NCI-H1930 (cell line): ENCODE data around the gene DACT2.
"Not testable (repeated sequence)": the region's sequence is repeated elsewhere in the genome, so short reads cannot be mapped to it uniquely, and the experiment has no call there.

ENCODE experiments used
- DNase-seq, 2 experiments: peaks; one replicate each; lab custom pipeline; 2025; lab: John Stamatoyannopoulos, UW

DACT2 gene

DNA sequence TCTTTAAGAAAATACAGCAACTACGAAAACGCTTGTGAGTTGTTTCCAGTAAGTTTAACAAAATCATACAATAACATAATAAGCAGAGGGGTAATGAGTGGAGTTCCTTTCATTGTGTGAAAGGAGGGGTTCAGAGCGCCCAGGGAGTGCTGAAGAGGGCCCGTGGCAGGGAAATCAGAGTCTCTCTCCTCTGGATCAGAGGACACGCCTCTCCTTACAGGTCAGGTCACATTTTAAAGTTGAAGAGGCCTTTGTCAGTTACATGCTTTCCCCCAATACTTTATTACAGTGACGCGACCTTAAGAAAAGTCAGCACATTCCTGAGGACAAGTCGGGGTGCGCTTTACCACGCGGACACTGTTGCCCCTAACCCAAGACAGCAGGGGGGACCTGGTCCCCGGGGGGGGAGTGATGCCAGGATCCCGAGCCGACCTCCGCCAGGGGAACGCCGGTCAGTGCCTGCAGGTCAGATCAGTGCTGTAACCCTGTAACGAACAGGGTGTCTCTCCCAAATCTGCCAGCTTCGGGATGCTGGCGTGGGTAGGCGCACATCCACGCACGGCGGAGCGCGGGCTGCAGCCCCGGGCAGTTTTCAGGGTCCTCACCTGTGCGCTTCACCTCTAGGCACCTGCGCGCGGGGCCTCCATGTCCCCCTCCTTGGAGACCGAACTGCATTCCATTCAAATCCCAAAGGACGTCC, 848 bp downstream of the DACT2 start:
- no peak for DNase-seq

DNA sequence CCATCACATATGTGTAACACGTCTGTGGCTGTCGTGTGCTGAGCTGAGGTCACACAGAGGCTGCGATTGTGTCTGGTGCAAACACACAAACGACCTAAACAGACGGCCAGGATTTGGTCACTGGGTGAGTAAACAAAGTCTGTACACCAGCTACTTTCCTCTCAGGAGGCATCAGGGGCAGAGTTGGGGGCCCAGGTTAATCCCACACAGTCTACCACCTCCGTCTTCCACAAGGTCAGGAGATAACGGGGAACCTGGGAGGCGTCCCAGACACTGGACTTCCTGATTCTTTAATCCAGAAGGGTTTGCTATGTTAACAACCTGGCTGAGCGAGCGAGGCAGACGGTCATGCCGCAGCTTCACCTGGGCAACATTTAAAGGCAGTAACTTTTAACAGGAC, 1.5 kb downstream of the DACT2 start:
- DNase-seq: no peak

DNA sequence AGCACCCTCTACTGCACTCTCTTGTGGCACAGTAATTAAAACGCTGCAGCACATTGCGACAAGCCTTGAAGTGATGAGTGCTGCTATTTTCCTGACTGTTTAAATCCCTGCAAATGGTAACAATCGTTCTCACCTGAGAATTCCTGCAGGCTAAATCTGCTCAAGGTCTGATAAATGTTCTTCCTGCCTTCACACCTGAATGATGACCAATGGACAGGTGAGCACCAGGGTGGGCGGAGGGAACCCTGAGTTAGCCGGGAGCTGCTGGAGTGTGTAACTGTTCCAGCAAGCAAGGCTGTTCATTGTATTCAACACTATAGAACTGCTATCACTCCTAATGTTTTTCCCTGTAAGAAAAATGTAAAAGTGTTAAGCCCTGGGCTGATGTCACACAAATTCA, 4.0 kb downstream of the DACT2 start:
- DNase-seq: no peak

DNA sequence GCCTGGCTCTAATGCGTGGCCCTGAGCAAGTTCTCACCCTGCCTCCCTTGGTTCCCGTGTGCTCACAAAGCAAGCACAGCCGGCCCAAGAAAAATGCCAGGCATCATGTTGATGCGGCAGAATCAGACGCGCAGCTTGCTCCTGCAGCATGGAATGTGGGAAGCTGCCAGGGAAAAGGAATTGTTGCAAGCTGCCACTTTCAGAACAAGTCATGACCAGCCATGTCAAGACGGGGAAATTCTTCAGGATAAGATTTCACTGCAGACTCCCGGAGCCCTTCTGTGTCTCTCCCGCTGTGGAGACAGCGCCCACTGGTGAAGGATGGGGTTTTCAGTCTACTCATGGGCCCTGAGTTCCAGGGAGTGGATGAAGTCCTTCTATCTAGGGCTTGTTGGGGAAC, 4.6 kb downstream of the DACT2 start:
- DNase-seq: no peak

DNA sequence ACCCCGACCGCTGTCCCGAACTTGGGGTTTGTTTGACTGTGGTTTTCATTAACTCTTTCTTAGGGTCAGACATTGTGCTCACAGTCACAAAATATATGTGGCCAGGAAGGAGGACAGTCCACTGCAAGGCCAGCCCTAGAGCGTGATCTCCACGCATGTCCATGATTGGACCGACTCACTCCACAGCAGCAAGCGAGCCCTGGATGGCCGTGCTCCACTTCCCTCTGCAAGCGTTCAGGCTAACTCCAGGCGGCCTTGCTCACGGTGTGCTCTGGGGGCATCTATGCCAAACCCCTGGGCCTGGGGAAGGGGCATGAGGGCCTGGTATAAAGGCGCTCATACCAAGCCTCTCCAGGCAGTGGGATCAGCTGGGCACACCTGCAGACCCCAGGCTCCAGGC, 5.6 kb downstream of the DACT2 start:
- DNase-seq: no peak

DNA sequence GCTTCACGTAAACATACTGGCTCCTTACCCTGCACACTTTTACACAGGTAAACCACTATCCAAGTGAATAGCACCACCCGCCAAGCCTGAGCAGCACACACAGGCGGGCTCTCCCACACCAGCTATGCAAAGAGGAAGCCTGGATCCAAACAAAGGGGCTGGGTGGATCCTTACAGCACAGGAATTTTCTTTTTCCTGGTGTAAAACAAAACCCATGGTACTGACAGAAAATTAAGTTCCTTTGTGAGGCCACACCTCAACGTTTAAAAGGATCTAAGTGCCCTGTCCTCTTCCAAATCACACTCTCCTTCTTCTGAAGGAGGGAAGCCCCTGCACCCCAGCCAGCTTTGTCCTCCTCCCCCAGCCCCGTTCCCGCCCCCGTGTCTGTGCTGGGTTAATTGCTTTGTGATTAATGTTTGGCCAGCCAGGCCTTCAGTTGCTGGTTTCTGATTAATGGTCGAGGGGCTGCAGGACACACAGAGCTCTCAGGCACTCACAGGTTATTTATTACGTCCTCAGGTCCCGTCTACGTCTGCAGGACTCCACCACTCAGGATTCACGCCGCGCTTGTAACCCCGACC, 6.1 kb downstream of the DACT2 start:
- DNase-seq: no peak

DNA sequence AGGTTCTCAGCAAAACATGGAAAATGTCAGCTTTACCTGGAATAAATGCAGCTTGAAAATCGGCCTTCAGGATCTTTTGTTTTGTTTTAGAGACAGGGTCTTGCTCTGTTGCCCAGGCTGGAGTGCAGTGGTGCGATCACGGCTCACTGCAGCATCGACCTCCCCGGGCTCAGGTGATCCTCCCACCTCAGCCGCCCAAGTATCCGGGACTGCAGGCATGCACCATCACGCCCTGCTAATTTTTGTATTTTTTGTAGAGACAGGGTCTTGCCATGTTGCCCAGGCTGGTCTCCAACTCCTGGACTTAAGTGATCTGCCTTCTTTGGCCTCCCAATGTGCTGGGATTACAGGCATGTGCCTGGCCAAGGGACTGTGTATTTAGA, 7.5 kb downstream of the DACT2 start:
- DNase-seq: not testable (repeated sequence)

DNA sequence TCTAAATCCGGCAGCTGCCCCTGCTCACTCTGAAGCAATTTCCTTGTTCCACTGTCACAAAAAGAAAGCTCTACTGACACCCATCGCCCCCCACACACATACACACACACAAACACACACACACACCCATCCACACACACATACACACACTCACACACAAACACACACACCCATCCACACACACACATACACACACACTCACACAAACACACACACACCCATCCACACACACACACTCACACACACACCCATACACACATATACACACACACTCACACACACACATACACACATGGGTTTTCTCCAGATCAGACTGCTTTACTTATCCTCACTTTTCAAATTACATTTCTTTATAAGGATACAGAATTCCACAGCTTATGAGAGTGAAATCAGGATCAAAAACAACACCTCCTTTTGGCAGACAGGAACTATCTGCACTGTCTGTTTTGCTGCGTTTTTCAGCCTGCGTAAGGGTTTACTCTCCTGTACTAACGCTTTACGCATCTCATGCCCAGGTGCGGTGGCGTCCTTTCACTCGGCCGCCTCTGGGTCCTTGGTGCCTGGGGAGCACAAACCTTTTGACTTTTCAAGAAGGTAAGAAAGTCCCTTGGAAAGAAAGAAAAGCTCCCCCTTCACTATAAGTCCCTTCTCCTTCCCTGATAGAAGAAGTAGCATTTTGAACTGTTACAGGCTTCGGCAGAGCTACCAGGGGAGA, 8.0 kb downstream of the DACT2 start:
- DNase-seq: no peak

DNA sequence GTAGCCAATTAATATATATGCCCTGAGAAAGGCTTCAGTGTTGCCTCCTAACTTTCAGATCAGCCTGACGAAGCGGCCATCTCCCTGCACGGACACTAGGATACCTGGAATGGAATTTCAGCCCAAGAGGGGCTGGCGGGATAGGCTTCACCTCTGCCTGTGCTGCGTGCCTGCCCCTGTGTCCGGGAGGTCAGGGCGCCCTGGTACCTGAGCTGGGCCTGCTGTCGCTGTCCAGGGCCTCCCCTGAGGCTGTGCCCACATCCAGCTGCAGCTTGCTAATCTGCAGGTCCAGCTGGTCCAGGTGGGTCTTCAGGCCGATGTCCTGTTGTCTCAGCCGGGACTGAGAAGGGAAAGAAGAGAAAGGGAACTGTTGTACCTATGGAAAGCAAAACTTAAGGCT, 8.6 kb downstream of the DACT2 start:
- DNase-seq: no peak

DNA sequence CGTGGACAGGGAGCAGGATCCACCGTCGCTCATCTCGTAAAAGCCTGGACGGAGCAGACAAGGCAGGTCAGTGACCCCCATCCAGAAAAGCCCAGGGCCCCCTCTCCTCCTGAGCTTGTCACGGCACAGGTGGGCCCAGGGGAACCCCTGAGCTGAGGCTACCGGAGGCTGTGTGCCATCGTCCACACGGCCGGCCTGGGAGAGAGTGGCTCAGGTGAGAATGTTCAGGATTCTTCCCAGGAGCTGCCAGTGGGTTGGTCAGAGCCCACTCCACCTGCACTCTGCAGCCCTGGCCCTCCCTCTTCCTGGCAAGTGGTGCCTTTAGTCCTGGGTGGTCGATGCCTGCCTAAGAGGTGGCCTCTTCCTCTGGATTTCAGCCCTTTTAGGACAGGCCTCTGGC, 9.2 kb downstream of the DACT2 start:
- no peak for DNase-seq

DNA sequence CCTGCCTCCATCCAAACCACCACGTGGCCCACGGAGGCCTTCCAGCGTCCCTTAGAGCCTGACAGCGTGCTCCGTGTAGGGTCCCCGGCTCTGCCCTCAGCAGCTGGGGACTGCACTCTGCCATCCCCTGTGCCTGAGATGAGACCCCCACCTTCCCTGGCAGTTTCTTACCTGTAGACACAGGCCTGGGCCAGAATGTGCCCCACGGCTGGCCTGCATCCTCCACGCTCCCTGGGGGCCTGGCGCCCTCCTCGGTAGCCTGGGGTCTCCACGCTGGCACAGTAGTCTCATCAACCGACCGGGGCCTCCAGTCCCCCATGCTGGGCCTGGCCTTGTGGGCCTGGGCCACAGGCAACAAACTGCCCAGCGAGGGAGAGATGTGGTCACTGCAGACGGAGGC, 9.6 kb downstream of the DACT2 start:
- no peak for DNase-seq

DNA sequence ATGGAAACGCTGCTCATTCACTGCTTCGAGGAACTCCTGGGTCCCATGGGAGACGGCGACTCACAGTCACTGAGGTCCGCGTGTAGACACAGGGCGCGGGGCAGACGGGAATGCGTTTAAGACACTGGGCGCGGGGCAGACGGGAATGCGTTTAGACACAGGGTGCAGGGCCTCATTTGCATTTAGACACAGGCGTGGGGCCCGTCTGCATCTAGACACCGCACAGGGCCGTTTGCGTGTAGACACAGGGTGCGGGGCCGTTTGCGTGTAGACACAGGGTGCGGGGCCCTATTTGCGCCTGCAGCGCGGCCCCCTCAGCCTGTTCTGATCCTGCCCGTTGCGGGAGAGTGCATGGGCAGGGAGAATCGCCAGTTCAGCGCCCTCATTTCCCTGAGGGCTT, 10.4 kb downstream of the DACT2 start:
- DNase-seq: no peak

DNA sequence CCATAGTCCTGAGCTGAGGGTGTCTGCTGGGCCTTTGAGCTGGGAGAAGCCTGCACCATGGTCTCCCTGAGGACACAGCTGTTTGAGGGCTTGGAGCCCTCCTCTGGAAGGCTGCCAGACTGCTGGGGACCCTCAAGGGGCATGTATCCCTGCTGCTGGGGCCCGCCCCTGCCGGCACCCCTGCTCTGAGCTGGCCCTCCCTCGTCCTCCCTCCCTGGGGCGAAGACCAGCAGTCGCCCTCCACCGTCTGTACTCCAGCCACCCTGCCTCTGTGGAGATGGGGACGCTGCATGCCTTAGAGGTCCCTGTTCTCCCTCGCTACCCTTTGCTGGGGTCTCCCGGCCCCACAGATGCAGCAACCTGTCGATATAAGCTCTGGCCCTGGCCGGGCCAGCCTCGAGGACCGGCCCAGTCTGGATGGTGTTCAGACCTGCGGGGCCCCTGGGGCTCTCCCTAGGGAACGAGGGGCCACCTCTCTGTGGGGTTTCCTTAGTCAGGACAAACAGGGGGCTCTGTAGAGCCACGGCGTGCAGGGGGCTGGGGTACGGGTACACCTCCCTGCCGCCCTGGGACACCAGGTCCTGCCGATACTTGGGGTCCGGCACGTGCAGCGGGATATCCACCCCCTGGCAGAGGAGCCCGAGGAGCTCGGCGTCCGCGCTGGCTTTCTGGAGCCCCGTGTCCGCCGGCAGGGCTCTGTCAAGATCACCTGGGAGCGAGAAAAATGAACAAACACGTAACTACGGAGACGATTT, 11.0 kb downstream of the DACT2 start:
- no peak for DNase-seq

DNA sequence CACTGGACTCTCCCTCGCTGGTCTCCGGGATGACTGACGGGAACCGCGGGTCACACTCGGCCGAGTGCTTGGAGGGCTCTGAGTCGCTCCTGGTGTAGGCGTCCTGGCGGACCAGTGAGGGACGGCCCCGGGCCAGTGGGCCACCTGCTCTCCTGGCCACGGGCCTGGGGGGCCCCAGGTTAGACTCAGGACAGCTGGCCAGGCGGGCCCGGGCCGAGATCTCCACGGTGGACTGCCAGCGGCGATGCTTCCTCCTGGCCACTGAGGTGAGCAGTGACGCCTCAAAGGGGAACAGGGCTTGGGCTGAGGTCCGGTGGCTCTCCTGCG, 11.9 kb downstream of the DACT2 start:
- DNase-seq: no peak

DNA sequence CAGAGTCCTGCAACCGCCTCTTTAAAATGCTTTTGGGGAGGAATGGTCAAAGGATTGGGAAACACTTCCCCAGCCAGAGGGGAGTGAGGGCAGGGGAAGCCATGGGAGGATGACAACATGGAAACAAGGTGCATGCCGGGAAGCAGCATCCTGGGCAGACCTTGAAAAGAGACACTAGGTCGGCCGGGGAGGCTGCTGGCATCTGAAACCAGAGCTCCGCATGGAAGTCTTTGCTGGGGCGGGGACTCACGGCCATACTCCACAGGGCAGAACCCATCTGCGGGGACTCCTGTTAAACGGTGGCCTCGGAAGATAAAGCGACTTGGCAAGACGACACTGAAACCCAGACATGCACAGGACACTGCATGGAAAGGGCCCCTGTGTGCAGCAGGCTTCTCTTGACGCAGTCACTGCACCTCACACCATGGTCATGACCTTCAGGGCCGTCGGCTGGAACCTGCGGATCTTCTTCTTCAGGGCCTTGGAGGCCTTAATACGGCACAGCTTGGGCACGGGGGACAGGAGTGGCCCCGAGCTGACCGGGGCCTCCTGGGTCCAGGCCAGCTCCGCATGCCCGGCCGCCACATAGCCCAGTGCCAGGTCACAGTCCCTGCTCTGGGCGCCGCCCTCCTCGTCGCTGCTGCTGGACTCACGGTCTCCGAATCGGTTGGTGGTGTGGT, 12.4 kb downstream of the DACT2 start:
- no peak for DNase-seq

DNA sequence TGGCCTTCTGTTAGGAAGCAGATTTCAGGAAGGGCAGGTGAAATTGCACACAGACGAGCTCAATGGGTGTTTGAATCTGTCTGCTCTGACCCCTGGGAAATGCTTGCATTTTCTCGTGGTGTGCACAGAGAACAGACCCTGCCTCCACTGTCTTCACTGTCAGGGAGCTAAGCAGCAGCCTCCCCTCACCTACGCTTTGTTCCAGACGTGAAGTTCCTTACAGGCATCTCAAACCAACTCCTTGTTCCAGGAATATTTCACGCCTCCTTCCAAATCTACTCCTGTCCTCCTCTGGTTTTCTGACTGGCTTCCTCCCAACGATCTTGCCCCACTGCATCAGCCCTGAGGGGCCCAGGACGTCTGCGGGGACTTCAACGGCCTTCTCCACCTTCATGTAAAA, 13.7 kb downstream of the DACT2 start:
- DNase-seq: no peak

DNA sequence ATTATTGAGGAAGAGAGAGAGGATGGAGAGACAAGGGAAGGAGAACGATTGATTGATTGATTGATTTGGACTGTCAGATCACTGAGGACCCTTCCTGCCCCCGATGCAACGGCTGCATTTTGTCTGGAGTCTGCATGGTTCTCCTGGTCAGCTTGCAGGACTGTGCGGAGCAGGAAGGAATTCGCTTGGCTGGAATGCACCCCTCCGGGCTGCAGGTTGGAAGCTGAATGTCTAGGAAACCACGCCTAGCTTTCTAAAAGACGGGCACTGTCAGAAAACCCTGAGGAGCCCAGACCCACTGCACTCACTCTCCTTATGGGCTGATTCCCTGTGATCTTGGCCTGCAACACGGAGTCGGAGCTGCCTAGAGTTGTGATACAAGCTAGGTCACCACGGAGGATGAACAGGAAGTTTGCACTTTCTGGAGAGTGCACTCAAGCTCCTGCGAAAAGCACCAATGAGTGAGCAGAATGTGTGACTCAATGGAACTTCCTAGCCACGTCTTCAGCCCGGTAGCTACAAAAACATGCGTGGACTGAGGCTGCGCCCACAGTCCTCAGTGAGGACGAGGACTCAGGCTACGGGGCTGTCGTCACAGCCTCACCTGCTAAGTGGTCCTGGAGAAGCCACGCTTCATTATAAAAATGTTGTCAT, 14.4 kb downstream of the DACT2 start:
- DNase-seq: no peak

DNA sequence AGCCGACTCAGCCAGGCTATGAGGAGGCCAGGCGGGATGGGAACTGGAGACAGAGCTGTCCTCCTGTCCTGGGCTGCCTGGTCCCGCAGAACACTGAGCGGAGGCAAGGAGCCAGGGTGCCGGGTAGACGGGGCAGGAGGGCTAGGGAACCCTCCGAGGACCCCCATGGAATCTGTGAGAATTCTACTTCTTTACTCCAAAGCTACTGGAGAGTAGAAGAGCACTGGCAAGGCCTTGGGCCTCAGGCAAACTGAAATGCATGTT, 14.9 kb downstream of the DACT2 start:
- no peak for DNase-seq

DNA sequence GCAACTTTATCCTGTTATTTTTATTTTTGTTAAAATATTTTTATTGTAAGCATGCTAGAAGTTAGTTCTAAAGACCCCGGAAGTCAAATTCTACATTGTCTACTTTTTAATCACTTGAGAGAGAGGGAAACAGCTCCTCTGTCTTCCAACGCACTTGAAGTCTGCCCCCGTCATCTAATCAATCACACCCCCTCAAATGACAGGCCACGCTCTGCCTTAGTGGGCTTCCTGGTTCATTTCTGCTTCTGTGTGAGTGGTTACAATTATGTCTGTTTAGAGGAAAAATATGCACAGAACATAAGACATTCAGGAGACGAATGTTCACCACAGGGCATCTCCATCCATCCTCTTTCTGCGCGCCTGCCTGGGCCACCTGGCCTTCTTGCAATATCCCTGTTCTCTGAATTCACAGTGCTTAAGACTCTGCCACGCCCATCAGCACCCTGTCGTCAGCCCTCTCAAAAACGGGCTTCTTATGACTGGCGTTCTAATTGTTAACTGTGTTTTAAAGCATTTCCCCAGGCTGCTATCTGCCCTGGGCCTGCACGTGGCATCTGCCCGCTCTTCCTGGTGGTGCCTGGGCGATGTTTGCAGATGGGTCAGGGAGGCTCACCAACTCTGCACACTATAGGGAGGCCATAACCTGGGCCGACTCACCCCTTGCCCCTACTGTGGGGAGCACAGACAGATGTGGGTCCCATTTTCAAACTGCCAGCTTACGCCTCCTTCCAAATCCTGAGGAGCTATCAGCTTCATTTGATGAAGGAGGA, 15.4 kb downstream of the DACT2 start:
- no peak for DNase-seq

DNA sequence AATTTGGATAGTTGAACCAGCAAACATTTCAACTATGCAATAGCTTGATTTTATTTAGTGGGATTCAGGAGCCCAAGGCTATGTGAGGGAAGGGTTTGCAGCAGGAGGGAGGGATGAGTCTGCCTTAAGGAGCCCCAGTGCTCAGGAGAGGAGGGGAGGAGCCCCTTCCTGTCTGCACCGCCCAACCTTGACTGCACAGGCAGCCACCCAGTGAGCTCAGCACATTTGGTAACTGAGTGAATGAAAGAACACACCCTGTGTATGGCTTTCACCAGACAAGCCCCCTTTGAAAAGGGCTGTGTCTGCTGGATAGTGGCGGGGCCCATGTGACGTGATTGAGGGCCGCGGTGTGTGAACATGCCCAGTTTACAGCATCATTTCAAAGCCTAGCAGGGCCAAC, 17.0 kb downstream of the DACT2 start:
- no peak for DNase-seq

DNA sequence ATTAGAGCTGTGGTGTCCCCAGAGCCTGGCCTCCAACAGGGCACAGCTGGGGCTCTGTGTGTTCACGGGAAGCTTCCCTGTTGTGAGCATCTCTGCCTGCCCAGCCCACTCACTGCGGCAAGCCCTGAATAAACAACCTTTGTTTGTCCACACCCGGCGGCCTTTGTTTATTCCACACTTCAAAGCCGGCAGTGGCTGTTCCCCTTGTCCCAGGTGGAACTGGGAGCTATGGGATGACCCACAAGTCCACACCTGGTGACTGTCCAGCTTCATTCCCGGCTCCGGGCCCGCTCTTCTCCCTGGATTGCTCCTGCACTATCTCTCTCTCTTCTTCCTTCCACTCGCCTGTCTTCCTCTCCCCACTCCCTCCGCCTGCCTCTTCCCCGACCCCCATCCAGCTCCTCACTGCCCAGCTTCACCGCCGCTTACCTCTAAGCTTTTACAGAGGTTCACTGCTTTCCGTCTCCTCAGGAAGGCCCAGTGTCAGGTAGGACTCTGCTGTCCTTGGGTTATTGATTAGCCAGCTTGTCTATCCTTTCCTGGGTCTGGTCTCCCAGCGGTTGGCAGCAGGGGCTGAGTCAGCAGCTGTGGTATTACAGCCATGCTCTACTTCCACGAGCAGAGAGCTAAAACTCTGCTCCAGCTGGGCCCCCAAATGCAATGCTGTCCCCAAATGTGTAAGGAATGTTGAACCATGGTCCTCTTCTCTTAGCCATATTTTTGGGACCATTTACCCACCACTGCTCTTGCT, 17.8 kb downstream of the DACT2 start:
- no peak for DNase-seq
